GM21360 (cell line): ENCODE measurements around the gene M1AP.

Experiments used
- ATAC-seq: cut with Tn5 transposase; IDR thresholded peaks from one replicate; pipeline ENCODE4 v1.9.1; 2021; ENCODE audit warnings: mild to moderate bottlenecking, moderate library complexity; ENCODE audit not compliant: unreplicated experiment

Gene M1AP, protein sequence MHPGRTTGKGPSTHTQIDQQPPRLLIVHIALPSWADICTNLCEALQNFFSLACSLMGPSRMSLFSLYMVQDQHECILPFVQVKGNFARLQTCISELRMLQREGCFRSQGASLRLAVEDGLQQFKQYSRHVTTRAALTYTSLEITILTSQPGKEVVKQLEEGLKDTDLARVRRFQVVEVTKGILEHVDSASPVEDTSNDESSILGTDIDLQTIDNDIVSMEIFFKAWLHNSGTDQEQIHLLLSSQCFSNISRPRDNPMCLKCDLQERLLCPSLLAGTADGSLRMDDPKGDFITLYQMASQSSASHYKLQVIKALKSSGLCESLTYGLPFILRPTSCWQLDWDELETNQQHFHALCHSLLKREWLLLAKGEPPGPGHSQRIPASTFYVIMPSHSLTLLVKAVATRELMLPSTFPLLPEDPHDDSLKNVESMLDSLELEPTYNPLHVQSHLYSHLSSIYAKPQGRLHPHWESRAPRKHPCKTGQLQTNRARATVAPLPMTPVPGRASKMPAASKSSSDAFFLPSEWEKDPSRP

DNA sequence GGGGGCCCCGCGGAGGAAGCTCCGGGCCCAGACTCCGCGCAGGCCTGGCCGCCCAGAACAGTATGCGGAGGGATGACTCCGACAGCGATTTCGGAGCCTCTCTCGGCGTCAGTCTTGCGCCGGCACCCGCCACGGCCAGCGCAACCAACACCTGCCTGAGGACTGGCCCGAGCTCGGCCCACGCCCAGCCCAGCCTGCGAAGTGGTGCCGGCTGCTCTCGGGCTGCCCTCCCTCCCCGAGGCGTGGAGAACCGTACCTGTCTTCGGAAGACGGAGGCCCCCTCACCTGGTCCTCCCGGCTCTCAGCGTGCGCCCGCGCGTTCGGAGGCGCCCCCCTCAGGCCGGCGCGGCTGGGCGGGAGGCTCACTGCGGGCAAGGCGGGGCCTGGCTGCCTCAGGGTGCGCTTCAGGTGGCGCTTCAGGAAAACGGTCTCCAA lies at the start of gene M1AP:
M1AP (minus strand) TSS at position 322 of the 435 bp plus-strand sequence. CDS start 8,055 bp downstream, outside the sequence.
- no peak for ATAC-seq

DNA sequence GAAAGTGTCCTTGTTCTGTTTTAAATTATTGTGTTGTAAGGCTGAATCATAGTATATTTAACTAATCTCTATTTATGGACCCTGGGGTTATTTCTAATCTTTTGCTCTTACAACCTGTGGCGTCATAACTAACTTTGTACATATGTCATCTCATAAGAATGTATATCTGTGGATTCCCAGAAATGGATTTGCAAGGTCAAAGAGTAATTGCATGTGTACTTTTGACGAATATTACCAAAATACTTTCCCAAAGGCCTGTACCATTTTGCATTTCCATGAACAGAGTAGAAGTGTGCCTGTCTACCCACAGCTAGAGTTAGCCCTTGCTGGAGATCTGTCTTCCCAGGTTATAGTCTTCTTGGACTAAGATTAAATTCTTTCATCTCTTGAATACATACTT lies 48.7 kb upstream of the M1AP start:
- ATAC-seq: no peak

DNA sequence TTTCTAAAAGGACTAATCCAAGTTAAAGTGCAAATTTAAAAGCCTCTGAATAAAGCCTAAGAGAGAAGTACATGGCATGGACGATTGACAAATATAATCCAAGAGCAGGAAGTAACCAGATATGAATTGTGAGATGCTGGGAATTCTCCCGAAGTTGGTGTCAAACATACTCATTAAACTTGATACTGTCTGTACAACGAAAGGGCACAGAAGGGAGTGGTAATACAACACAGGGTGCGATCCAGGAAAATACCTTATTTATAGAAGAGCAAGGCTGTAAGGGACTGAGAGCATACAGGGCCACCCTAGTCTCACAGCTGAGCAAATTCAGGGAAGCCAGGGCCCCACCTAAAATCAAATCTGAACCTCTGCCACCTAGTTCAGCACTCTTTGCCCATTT lies 47.5 kb upstream of the M1AP start:
- no peak for ATAC-seq

DNA sequence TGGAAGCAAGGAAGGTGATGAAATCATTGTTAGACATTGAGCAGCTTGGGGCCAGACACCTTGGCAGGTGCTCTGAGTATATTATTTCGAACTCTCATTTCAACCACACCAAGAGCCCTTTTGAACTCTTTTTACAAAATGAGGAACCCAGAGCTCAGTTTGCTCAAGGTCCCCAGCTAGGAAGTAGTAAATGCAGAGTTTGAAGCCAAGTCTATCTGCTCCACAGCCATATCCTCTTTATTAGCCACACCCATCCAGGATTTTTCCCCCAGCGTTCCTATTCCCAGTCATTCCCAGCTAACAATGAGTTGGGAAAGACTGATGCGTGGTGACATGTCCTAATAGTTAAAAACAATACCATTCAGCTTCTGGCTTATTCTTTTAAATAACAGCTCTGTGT lies 46.2 kb upstream of the M1AP start:
- no peak for ATAC-seq

DNA sequence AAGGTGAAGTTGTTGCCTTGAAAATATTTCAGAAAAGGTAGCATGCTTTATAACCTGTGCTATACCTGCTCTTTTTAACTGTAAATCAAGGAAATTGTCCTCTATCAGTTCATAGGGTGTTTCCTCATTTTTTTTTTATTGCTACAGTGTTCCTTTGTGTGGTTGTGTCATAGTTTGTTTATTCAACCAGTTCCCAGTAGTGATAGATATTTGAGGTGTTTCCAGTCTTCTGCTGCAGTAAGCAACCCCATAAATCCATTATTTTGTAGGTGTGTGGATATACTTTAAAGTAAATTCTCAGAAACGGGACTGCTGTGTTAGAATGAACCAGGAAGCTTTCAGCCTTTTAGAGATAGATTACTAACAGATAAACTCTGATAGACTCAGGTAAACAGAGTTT lies 45.5 kb upstream of the M1AP start:
- ATAC-seq: no peak

DNA sequence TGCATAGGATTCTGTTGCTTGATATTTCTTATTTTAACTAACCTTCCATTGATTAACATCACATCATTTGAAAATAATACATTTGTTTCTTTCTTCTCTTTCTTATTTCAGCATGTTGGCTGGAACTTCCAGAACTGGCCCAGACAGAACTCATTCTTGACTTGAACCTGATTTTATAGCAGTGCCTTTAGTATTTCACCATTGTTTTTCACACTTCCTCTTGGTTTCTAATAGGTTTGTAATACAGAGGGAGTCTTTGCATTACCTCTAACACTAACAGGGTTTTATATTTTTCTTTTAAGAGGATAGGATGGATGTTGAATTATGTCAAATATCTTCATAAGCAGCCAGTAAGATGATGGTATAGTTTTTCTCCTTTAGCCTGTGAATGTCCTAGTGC lies 45.1 kb upstream of the M1AP start:
- no peak for ATAC-seq

DNA sequence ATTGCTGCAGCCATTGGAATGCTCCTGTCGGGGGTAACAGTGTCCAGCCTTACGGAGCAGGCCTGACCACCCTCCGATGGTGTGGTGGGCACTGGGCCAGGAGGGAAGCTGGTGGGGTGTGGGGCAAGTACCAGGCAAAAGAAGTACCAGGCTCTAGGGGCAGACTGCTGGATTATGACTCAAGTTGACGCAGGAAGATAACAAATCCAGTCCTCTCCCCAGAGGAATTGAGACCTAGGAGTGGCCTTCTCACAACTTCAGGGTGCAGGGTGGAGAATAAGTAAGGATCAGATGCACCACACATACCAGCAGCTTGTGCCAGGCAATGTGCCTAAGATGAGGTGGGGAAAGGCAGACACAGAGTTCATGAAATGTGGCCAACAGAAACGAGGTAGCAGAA lies 43.8 kb upstream of the M1AP start:
- no peak for ATAC-seq

DNA sequence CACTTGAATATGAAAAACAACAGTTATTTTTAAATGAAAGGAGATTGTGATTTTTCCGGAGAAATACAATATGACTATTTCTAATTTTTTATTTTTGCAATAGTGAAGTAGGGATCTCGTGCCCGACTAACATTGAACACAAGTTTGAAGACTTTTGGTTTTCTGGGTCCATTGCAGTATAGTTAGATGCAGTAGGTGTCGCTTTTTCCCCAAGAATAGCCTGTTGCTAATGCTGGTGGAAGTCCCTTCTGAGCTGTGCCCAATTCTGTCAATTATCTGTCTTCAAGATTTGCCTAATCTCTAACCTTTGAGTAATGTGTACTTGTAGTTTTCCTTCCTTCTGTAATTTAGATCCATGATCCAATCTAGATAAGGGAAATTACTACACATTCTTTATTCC lies 42.4 kb upstream of the M1AP start:
- peak; percentile 75 for ATAC-seq

DNA sequence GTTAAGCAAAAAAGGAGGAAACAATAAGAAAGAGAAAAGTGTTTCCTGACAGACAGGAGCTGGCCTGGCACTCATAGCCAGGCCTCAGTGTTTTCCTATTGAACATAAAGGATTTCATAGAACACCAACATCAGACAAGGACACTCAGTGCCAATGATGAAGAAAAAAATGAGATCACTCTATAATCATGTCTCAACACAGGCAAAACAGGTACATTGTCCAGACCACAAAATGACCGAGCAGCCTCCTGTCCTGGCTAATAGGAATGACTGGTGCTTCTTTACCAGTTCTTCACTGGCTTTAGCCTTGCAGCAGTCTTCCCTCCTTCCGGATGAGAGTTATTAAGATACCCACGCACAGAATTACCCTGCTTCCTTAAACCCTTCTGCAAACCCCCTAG lies 41.5 kb upstream of the M1AP start:
- no peak for ATAC-seq

DNA sequence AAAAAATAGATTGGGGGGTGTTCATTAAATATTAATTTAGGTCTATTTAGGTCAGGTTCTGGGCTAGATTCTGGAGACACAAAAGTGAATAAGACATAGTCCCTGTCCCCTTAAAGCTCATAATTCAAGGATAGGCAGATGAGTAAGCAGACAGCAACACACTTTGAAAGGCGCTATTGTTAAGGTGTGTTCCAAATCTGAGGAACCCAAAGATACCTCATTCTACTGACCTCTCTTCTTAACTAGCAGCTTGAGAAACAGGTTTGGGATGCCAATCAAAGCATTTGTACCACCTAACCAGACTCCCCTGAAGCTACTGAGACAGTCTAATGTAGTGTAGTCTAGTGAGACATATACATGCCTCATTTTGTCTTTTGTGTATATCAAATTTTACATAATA lies 40.8 kb upstream of the M1AP start:
- no peak for ATAC-seq

DNA sequence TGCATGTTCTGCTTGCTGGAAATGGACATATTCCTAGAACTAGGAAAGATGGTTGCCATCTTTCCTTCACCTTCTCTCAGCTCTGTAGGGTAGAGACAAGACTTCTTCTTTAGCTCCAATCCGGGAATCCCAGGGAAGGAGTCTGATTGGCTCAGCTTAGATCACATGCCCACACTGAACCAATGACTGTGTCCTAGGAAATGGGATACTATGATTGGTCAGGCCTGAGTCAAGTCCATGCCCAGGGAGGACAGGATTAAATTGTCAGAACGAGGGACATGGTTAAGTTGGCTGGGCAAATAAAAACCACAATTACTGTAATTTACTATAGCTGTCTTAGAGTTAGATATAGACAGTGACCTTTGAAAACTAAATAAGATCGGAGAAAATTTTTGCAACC lies 37.3 kb upstream of the M1AP start:
- no peak for ATAC-seq

DNA sequence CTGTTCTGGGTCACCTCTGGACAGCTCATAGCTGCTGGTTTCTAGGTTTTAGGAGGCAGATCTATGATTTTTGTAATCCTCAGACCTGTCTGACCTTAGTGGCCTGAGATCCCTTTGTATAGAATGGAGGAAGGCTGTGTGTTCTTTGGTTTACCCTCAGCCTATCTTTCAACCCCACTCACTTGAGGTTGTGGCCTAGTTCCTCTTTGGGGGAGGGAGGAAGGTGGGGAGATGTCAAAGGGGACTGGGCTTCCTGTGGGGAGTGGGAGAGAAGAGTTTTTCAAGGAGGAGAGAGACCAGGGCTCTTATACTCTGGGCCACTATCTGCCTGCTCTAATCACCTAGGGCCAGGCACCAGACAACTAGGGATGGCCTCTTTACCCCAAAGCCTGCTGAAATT lies 34.4 kb upstream of the M1AP start:
- ATAC-seq: no peak

DNA sequence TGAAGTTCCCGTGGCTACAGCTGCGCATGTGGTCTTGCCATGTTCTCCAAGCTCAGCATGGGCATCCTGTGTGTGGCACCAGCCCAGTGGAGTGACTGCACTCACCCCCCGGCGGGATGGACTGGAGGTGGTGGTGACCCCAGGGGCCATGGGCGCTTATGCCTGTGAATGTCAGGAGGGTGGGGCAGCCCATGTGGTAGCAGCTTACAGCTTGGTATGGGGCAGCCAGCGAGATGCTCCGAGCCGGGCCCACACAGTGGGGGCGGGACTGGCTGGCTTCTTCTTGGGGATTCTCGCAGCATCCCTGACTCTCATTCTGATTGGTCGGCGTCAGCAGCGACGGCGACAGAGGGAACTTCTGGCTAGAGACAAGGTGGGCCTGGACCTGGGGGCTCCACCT lies 31.5 kb upstream of the M1AP start:
- ATAC-seq: no peak

DNA sequence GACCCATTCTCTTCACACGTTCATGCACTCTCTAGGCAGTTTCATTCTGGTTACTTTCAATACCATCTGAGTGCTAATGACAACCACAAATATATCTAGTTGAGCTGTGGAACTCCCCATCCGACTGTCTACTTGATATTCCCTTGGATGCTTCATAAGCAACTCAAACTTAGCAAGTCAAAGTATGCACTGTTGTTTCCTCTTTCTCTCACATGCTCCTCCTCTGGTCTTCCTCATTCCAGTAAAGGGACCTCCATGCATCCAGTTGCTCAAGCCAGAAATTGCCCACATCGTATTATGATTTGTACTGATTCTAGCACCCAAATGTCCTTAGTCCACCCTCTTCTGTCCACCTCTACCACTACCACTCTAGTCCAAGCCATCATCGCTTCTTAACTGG lies 28.2 kb upstream of the M1AP start:
- ATAC-seq: no peak

DNA sequence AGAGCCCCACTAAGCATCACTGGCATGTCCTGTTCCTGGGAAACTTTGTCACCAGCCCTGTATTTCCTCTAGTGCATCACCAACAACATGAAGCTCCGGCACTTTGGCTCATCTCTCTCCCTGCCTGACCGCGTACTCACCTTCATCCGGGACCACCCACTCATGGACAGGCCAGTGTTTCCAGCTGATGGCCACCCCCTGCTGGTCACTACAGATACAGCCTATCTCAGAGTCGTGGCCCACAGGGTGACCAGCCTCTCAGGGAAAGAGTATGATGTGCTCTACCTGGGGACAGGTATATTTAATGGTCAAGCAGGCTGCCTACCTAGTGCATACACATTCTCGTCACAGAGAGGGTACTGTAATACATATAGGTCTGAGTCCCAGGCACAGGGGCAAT lies 27.0 kb upstream of the M1AP start:
- no peak for ATAC-seq

DNA sequence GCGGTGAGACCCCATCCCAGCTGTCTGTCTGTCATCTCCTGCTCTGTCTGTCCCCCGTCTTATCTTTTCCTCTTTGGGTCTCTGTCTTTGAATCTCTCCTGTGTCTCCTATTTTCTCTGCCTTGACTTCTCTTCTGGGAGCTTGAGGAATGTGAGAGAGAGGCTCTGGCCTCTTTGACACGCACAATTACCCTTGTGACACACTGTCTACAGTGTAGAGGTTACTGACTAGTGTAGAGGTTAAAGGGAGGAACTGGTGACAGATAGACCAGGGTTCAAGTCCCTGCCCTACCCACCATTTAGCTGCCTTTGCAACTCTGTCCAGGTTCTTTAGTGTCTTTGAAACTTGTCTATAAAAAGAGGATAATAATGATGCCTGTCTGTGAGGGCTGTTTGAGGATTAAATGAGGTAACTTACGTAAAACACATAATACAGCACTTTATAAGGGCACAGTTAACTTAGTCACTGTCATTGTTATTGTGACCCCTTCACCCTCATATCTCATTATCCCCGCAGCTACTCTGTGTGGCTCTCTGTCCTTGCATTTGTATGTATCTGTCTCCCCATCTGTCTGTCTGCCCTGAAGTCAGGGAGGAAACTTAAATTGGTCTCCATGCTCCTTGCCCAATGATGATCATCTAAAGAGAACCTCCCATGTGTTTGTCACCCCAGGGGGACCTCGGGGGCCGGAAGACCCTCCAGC lies 25.8 kb upstream of the M1AP start:
- no peak for ATAC-seq

DNA sequence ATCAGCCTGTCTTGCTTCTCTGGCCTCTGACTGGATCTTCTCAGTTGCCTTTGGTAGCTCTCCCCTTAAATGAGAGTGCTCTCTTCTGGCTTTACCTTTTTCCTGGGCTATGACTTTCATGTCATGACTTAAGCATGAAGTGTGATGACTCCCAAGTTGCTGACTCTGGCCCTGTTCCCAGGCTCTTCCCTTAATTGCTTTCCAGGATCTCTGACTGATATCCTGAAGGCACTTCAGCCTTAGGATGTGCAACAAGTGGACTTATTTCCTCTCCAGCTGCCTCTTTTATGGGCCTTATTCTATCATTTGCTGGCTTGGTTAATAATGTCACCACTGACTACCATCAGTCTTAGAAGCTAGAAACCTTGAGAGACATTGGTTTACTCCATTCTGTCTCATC lies 23.3 kb upstream of the M1AP start:
- no peak for ATAC-seq

DNA sequence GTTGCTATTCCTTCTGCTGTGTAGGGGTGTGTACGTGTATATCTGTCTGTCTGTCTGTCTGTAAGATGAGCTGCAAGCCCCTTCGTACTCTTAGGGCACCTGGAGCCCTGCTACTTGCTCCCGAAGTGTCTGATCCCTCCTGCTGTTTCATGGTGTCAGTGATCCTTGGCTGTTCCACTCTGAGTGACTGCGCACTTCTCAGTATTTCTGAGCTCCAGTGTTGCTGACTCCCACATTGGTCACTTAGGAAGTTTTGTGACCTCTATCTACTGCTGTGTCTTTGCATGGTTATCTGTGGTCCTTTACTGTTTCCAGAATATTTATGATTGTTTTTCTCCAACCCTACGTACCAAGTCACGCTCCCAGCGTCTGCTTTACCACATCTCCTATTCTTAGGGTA lies 22.1 kb upstream of the M1AP start:
- no peak for ATAC-seq

DNA sequence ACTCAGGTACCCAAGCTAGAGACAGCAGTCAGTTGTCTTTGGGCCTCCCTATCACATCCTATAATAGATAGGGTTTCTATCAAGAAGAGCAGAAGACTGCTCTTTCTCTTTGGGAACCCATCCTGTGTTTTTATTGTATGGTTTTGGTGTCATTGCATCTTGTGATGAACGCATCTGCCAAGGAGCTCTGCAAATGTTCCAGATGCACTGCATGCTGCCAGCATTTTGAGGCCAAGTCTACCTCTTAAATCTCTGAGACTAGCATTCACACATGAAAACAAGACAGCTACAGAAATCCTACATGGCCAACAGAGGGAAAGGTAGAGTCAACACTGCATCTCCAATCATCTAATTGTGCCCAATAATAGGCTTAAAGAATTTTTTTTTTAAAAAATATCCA lies 20.0 kb upstream of the M1AP start:
- no peak for ATAC-seq

DNA sequence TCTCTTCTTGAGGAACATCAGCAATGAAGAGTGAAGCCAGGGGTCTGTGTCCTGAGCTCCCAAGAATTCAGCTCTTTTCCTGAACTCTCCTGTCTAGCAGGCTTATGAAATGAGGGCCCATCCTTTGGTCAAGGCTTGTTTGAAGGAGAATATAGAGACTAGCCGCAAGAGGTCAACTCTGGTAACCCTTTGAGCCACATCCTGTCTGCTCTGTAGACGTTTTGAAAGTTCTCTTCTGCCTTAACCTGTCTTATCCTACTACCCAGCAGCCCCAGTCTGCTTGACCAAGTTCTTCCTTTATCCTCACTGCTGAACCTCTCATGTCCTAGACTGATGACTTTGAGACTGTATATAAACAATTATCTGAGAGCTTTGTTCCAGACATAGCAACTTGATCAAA lies 11.3 kb upstream of the M1AP start:
- ATAC-seq: no peak

DNA sequence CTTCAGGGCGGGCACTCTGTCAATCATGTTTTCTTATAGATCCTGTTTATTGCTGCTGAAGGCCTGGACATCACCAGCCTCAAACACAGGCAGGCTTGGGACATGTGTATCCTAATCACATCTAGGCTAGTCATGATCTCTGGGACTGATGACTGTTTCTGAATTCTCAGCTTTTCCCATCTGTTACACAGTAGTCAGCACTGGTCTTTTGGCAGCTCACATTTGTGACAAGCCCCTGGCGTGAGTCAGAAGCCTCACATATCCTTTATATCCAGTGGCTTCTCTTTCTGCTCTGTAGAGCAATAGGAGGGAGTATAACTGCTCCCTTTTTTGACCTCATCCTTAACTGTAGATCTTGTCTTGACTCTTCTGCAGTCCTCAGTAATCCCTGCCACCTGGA lies 10.4 kb upstream of the M1AP start:
- no peak for ATAC-seq

DNA sequence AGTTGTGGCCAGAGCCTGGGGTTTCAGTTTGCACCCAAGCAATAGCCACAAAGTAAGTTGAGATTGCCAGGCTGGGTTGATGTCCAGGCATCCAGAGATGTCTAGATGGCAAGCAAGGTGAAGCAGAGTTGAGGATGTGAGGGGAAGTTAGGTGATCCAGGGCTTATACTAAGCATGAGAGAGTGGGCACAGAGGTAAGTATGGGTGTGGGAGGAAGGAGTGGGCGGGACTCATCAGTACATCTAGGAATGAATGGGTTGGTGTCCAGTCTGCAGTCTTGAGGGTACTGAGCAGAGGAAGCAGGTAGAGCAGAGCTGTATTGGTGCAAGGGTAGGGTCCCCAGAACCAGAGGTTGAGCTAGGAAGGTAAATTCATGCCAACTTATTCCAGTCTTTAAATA lies 7.4 kb upstream of the M1AP start:
- no peak for ATAC-seq
